Measurements from ENCODE around the gene ARHGAP15. TPM values are rescaled to one million over a fixed set of nuclear protein-coding genes. Genes with fewer than 3 reads are reported as not detected.
A peak's percentile ranks its signal among the peaks of the same experiment; 100 is the strongest.

The ARHGAP15 gene
- total RNA-seq, 3 donors from 2014 or later (not counting 1 experiment from before 2014, with no cell fraction given): 148 to 168 (median 165) TPM

DNA sequence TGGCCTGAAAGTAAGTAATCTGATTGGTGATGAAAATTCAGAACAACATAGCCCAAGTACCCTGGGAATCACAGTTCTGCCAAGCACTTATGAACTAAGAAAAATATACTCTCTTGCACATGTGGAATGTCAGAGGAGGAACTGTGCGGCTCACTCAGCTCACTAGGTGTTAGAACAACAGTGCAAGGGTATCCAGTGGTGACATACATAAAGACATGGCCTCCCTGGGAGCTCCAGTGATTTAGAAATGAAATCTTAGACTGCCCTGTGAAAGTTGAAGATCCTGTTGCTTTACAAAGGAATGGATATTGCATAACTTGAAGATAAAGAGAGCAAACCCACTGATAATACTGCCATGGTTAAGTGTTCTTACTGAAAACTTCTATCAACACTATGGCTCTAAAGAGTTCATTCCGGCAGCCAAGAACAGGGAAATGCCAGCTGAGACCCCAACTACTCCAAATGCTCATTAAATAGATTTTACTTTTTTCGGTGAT is 246.2 kb downstream of the ARHGAP15 start:
- no peaks in the 10 kb centered on the region for H3K36me3 Mint-ChIP-seq
- Histone ChIP-seq H3K27ac (ENCODE audit: low read length) (no peak overlapping the region), H3K27me3 (ENCODE audit: control insufficient read depth, insufficient read depth, low read length) (no peaks in the 10 kb centered on the region), H3K36me3 (ENCODE audit: control insufficient read depth, insufficient read depth, low read length) (no peaks in the 10 kb centered on the region), H3K4me1 (ENCODE audit: control insufficient read depth, insufficient read depth, low read length) (no peaks in the 10 kb centered on the region), H3K4me3 (ENCODE audit: low read length) (no peak overlapping the region), H3K9me3 (ENCODE audit: control insufficient read depth, insufficient read depth, low read length) (no peaks in the 10 kb centered on the region)
- H3K27ac Mint-ChIP-seq: no peak overlapping the region
- no peaks in the 10 kb centered on the region for H3K27me3 Mint-ChIP-seq (ENCODE audit: low read depth in 2 of 2)
- intact Hi-C loops (cut with micrococcal nuclease): no loop called here
- DNase-seq (no peak), ATAC-seq (no peak)
- TF ChIP-seq, protein P1, sequence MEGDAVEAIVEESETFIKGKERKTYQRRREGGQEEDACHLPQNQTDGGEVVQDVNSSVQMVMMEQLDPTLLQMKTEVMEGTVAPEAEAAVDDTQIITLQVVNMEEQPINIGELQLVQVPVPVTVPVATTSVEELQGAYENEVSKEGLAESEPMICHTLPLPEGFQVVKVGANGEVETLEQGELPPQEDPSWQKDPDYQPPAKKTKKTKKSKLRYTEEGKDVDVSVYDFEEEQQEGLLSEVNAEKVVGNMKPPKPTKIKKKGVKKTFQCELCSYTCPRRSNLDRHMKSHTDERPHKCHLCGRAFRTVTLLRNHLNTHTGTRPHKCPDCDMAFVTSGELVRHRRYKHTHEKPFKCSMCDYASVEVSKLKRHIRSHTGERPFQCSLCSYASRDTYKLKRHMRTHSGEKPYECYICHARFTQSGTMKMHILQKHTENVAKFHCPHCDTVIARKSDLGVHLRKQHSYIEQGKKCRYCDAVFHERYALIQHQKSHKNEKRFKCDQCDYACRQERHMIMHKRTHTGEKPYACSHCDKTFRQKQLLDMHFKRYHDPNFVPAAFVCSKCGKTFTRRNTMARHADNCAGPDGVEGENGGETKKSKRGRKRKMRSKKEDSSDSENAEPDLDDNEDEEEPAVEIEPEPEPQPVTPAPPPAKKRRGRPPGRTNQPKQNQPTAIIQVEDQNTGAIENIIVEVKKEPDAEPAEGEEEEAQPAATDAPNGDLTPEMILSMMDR (IDR thresholded peaks at IDR 0.05): no peak
- H3K9me3 Mint-ChIP-seq: no peaks in the 10 kb centered on the region
- 95% methylated on average over 2 of the region's 3 CpGs for WGBS (ENCODE audit: insufficient coverage)
- no peak overlapping the region for H3K4me3 Mint-ChIP-seq
- peaks cover 6 to 21% of the 10 kb centered on the region in 2 donors for H3K4me1 Mint-ChIP-seq

DNA sequence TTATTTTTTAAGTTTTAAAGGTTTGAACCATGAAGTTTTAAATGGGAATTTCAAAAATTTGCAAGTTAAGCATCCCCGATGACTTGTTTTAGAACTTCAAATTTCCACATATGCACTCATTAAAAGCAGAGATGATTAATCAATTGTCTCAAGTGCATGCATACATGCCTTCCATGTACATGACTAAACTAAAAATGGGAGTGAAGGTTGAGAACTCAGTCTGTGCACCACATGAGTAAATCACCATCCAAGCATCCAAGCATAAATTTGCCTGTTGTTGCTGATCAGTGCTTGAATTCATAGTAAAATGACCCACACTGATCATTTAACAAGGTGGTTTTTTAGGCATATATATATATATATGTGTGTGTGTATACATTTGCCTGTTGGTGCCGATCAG is 249.8 kb downstream of the ARHGAP15 start:
- no peaks in the 10 kb centered on the region for H3K9me3 ChIP-seq (ENCODE audit: control insufficient read depth, insufficient read depth, low read length)
- TF ChIP-seq, protein P1 (IDR thresholded peaks at IDR 0.05): no peak
- Mint-ChIP-seq H3K9me3 (no peaks in the 10 kb centered on the region), H3K27ac (no peak overlapping the region), H3K27me3 (ENCODE audit: low read depth in 2 of 2) (no peaks in the 10 kb centered on the region), H3K4me1 (peaks cover 20 to 39% of the 10 kb centered on the region in 2 donors), H3K4me3 (no peak overlapping the region), H3K36me3 (no peaks in the 10 kb centered on the region)
- H3K27me3 ChIP-seq (ENCODE audit: control insufficient read depth, insufficient read depth, low read length): no peaks in the 10 kb centered on the region
- WGBS (ENCODE audit: insufficient coverage): no CpG with 5 or more reads among the region's 2 CpGs
- H3K36me3 ChIP-seq (ENCODE audit: control insufficient read depth, insufficient read depth, low read length): no peaks in the 10 kb centered on the region
- no peak for DNase-seq
- ATAC-seq: no peak
- intact Hi-C loops (cut with micrococcal nuclease): no loop called here
- no peaks in the 10 kb centered on the region for H3K4me1 ChIP-seq (ENCODE audit: control insufficient read depth, insufficient read depth, low read length)
- no peak overlapping the region for H3K27ac ChIP-seq (ENCODE audit: low read length)
- no peak overlapping the region for H3K4me3 ChIP-seq (ENCODE audit: low read length)

DNA sequence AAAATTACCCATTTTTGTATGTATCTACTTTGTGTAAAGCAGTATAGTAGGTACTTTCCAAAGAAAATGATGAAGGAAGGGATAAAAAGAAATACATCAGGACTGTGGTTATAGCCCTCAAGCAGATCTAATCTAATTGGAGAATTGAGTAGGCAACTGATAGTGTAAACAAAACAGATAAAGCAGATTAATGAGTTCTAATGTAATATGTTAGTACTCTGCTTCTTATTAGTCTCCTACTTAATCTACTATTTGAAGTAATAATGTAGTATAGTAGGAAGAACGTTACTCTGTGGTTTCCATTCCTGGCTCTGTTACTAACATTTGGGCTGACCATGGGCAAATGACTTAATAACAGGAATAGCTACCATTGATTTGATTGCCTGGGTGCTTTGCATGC is 250.7 kb downstream of the ARHGAP15 start:
- ATAC-seq: no peak
- Histone ChIP-seq H3K27me3 (ENCODE audit: control insufficient read depth, insufficient read depth, low read length) (no peaks in the 10 kb centered on the region), H3K27ac (ENCODE audit: low read length) (no peak overlapping the region), H3K4me3 (ENCODE audit: low read length) (no peak overlapping the region), H3K36me3 (ENCODE audit: control insufficient read depth, insufficient read depth, low read length) (no peaks in the 10 kb centered on the region), H3K9me3 (ENCODE audit: control insufficient read depth, insufficient read depth, low read length) (no peaks in the 10 kb centered on the region), H3K4me1 (ENCODE audit: control insufficient read depth, insufficient read depth, low read length) (no peaks in the 10 kb centered on the region)
- H3K36me3 Mint-ChIP-seq: no peaks in the 10 kb centered on the region
- peaks cover 25 to 42% of the 10 kb centered on the region in 2 donors for H3K4me1 Mint-ChIP-seq
- DNase-seq: no peak
- 88% methylated on average over 1 of the region's 1 CpG for WGBS (ENCODE audit: insufficient coverage)
- H3K27me3 Mint-ChIP-seq (ENCODE audit: low read depth in 2 of 2): no peaks in the 10 kb centered on the region
- intact Hi-C loops (cut with micrococcal nuclease): no loop called here
- TF ChIP-seq, protein P1 (IDR thresholded peaks at IDR 0.05): no peak
- no peaks in the 10 kb centered on the region for H3K9me3 Mint-ChIP-seq
- H3K4me3 Mint-ChIP-seq: no peak overlapping the region
- H3K27ac Mint-ChIP-seq: no peak overlapping the region

DNA sequence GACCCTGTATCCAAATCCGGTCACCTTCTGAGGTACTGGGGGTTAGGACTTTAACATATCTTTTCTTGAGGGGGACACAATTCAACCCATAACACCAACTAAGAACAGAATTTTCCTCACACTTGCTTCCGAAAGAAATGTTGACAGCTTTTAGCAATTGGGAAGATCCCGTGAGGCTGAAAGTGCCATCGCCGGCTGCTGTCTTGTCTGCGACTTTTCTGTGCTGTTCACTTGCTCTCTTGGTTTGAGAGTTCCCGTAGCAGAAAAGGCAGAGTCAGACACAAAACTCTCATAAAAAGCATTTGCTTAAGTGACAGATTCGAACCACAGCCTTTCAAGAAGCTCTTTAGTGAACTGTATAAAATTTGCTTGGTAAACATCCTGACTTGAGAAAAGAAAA is 253.4 kb downstream of the ARHGAP15 start:
- H3K9me3 Mint-ChIP-seq: no peaks in the 10 kb centered on the region
- no peak overlapping the region for H3K4me3 Mint-ChIP-seq
- ATAC-seq: no peak
- peak overlapping the region in 1 of 2 donors; percentile 2 for H3K27ac Mint-ChIP-seq
- no peaks in the 10 kb centered on the region for H3K36me3 Mint-ChIP-seq
- Histone ChIP-seq H3K4me3 (ENCODE audit: low read length) (no peak overlapping the region), H3K4me1 (ENCODE audit: control insufficient read depth, insufficient read depth, low read length) (no peaks in the 10 kb centered on the region), H3K9me3 (ENCODE audit: control insufficient read depth, insufficient read depth, low read length) (no peaks in the 10 kb centered on the region), H3K27ac (ENCODE audit: low read length) (no peak overlapping the region), H3K36me3 (ENCODE audit: control insufficient read depth, insufficient read depth, low read length) (no peaks in the 10 kb centered on the region), H3K27me3 (ENCODE audit: control insufficient read depth, insufficient read depth, low read length) (no peaks in the 10 kb centered on the region)
- no peaks in the 10 kb centered on the region for H3K27me3 Mint-ChIP-seq (ENCODE audit: low read depth in 2 of 2)
- intact Hi-C loops (cut with micrococcal nuclease): no loop called here
- TF ChIP-seq, protein P1 (IDR thresholded peaks at IDR 0.05): no peak
- 97% methylated on average over 8 of the region's 8 CpGs for WGBS (ENCODE audit: insufficient coverage)
- peaks cover 34 to 46% of the 10 kb centered on the region in 2 donors for H3K4me1 Mint-ChIP-seq
- DNase-seq: no peak

All from natural killer cell (primary cell).